NCI-H2029 (cell line): ENCODE results near the gene EVA1C.
A peak's percentile ranks its signal among the peaks of the same experiment; 100 is the strongest.
"Not testable (repeated sequence)": the region's sequence is repeated elsewhere in the genome, so short reads cannot be mapped to it uniquely, and the experiment has no call there.

ENCODE experiments used
- DNase-seq: peaks from one replicate; lab custom pipeline; 2025; lab: John Stamatoyannopoulos, UW

EVA1C gene

DNA sequence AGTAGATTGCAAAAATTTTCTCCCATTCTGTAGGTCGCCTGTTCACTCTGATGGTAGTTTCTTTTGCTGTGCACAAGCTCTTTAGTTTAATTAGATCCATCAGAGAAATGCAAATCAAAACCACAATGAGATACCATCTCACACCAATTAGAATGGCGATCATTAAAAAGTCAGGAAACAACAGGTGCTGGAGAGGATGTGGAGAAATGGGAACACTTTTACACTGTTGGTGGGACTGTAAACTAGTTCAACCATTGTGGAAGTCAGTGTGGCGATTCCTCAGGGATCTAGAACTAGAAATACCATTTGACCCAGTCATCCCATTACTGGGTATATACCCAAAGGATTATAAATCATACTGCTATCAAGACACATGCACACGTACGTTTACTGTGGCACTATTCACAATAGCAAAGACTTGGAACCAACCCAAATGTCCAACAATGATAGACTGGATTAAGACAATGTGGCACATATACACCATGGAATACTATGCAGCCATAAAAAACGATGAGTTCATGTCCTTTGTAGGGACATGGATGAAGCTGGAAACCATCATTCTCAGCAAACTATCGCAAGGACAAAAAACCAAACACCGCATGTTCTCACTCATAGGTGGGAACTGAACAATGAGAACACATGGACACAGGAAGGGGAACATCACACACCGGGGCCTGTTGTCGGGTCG, 21.8 kb upstream of the EVA1C start:
- not testable (repeated sequence) for DNase-seq

DNA sequence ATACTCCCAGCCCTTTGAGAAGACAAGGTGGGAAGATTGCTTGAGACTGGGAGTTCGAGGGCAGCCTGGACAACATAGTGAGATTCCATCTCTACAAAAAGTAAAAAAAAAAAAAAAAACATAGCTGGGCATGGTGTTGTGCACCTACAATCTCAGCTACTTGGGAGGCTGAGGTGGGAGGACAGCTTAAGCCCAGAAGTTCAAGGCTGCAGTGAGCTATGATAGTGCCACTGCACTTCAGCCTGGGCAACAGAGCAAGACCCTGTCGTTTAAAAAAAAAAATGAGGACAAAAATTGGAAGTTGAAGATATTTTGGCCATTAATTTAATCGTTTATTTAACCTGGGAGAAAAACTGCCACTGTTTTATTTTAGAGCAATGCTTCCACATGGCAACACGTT, 20.8 kb upstream of the EVA1C start:
- DNase-seq: no peak

GRCh38 chr21:32392299-32392879, 20.1 kb upstream of the EVA1C start:
- DNase-seq: no peak

- peak; percentile 83 for DNase-seq
These were observed 19.4 kb upstream of the EVA1C start, which contains the start of gene URB1 for GRCh38 chr21:32392880-32393676. URB1 (minus strand) TSS chr21:32393012; CDS start chr21:32392910, 102 bp downstream.

- no peak for DNase-seq
These were observed 18.9 kb upstream of the EVA1C start for GRCh38 chr21:32393677-32394001.

DNA sequence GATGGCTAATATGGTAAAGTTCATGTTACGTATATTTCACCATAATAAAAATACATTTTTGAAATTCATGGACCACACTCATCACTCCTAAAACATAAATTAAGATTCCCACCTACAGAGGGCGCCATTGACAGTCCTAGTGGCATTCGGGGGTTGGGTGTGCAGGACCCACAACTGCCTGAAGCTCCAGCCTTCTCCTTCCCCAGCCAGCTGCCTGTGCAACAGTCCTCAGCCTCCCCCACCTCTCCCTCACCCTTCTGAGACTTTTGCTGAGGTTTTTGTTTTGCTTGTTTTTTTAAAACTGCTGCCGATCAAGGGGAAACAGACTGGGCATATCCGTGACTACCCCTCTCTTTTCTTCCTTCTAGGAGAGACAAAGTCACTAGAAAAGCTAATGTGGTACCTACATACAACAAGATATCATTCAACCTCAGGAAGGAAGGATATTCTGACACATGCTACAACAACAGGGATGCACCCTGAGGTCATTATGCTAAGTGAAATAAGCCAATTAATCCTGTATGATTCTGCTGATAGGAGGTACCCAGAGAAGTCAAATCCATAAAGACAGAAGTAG, 9.2 kb upstream of the EVA1C start:
- DNase-seq: peak; percentile 39

DNA sequence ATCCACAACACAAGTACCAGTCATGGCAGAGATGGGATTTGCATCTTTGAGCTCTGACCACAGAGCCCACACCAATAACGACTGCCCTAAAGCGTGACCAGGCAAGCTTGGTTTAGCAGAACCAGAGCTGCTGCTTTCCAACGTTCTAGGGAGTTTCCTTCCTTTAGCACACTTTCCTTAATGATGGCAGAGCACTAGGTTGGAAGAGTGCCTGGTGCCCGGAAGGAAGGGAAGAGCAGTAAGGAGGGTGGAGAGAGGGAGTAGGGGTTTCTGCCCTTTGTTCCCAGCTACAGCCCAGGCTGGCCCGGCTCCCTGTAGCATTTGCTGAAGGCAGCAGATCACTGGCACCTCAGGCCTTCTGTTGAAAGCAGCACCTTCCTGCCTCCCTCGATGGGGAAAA, 6.1 kb upstream of the EVA1C start:
- DNase-seq: no peak

DNA sequence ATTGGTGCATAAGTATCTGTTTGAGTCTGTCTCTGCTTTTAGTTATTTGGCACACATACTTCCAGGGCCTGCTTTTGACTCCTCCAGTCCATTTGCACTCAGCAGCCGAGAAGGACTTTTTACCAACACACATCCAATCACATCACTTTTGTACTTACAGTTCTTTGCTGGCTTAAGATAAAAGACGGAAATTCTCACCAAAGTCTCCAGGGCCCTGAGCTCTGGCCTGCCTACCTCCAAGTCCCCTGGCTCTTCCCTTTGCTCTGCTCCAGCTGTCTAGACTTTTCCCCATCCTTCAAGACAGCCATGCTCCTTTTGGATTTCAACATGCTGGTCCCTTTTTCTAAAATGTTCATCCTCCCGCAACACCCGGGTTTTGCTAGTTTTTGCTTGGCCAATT, 2.2 kb upstream of the EVA1C start:
- no peak for DNase-seq

DNA sequence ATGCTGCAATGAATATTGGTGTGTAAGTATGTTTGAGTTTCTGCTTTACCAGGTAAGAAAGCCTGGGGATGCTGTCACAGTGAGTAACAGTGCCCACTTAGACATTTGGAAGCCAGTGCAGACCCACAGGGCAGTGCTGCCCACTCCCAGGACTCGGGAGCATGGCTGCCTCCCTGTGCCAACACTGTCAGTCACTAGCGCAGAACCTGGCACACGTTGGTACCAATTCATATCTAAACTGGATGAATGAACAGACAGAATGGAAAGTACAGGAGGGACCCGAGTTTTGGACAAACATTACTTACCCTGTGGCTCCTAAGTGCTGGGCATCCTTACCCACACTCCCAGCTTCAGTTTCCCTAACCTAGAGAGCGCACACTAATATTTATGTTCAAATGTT, 1.6 kb upstream of the EVA1C start:
- DNase-seq: no peak

DNA sequence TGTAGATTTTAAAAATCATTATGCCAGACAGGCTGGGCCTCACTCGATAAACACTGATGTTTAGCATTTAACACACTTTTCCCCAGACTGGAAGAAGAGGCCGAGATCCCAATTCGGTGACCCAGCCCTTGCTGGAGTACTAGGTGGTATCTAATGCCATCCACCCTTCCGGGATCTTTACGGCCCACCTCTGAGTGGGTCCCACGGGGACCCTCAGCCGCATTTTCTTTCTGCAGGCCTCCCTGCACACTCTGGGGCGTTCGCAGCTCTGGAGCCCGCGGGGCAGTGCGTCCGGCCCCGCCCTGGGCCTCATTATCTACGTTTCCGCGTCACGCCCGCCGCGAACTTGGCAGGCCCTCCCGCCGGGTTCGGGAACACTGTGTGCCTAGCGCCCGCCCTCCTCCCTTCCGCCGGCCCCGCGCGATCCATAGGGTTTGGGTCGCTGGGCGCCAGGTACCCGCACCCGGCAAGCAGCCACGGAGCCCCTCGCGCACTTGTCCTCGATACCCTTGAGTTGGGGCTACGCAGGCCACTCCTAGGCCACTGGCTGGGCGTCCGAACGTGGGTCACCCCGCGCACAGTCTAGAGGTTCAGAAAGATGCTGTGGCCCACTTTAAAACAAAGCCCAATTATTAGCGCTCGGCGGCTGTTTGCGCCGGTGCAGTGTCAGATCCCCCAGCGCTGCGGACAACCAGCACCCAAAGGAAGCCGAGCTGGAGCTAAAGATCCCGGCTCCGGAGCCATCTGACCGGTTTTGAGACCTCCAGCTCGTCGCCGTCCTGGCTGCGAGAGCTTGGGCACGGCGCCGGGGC, 950 bp upstream of the EVA1C start:
- peak; percentile 37 for DNase-seq

DNA sequence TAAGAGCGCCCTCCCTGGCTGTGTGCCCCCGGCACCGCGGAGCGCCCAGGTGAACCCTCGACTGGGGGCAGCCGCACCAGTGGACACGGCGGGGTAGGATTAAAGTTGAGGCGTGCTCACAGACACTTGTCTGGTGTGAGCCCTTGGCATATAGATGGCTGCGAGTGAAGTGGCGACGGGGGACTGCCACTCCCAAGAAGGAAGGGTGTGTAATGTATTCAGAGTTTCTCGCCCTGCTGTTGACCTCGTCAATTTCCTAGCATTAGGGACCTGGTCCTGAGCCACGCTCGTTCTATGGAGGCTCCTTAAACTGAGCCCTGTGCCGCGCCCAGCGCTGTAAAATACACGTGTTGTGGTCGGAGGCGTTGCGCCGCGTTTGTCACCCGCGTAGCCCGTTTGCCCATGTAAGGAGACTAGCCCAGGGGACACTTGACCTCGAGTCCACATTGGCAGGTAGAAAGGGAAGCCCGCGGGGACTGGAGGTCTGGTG, 554 bp downstream of the EVA1C start:
- peak; percentile 20 for DNase-seq

- DNase-seq: peak; percentile 4
These were observed 1.4 kb downstream of the EVA1C start for GRCh38 chr21:32413697-32414578.

DNA sequence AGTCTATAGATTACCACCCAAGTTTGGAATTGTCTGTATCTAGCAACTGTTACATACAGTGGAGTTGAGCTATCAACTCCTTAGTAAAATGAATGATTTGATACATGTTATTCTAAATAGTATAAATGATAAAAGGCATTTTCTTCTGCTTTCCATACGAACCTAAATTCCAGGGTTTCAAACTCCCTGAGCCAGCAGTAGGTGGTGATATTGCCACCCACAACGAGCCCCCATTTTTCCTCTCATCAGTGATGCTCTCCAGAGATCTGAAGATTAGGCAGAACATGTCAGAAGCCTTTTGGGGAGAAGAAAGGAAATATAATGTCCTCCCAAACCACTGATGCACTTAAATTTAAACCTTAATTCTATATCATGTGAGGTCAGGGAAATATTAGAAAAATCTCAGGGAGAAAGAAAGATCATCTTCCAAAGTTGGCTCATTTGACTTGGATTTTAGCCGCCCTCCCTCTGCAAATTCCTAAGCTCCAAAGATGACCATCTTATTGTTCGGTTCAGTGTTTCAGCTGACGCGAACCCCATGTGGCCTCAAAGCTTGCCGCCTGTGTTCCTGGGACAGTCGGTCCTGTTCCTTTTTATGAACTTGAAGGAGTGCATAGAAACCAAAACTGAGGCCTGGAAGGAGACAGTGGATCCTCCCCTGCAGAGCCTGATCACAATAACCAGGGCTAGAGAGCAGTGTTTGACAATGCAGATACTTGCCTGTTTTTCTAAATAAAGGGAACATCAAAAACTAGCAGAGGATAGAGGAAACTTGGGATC, 2.3 kb downstream of the EVA1C start:
- no peak for DNase-seq

GRCh38 chr21:32415451-32416398, 3.2 kb downstream of the EVA1C start:
- no peak for DNase-seq

- no peak for DNase-seq
These were observed 5.6 kb downstream of the EVA1C start for GRCh38 chr21:32418146-32418545.

DNA sequence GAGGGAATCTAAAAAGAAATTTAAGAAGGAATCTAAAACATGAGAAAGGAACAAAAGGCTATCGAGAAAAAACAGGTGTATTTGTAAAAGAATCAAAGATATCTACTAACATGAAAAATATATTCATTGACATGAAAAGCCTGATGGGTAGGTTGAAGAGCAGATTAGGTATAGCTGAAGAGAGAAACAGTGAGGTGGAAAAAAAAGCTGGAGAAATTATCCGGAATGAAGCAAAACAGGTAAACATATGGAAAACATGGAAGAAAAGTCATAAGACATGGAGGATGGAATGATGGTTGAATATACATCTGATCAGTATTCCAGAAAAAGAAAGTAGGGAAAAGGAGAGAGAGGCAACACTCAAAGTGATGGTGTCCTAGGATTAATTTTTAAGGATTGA, 9.6 kb downstream of the EVA1C start:
- DNase-seq: no peak

DNA sequence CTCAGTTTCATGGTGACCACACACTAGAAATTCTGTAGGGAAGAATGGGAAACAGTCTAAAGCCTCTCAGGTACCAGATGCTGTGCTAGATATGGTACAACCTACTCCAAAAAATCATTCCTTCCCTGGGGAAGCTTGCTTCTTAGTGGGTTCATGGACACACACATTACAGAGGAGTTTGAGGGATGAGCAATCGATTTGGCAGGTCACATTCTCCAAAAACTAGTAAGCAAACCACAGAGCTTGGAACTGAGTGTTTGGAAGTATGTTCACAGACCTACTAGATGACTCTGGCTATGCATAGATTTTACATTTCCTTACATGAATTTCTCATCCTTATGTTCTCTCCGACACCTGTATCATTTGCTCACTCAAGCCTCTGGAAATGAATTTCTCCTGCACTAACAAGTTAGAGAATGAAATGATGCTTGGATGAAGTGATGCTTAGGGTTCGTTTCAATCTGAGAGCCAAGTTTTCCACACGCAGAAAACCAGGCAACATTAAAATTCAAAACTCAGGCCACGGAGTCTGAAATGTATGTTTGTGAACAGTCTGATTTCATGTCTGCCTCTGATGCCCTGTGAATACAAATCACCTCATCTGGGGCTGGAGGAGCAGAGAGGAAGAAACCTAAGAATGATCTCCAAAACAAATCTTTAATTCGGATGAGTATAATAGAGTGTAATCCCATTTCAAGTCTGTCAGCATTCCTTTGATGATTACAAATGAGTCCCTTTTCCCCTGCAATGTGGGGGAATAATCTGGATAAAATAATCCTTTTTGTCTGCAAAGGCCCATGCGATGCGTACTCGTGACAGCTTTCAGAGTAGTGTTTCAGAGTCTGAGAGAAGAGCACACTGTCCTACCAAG, 11.0 kb downstream of the EVA1C start:
- no peak for DNase-seq

DNA sequence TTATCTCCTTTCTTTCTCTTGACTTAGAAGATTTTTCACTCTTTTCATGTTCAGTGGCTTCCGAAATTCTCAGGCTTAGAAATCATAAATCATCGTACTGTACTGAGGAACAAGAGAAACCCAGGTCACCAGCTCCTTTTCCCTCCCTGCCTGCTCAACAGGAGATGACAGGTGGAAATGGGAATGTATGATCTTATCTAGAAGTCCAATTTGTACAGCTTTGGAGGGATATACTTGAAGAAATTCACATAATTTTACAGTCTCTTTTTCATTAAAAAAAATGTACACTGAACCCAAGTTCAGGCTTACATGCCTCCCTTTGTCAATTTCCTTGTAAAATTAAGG, 11.7 kb downstream of the EVA1C start:
- DNase-seq: no peak
